Endothelial cell (in vitro differentiated cells): ENCODE measurements around the gene PLD1. TPM values are rescaled to one million over a fixed set of nuclear protein-coding genes. Genes with fewer than 3 reads are reported as not detected.
"Not testable (repeated sequence)": the region's sequence is repeated elsewhere in the genome, so short reads cannot be mapped to it uniquely, and the experiment has no call there.

ENCODE experiments used
- DNase-seq: peaks from one replicate; pipeline ENCODE4 v3.0.0; 2021; ENCODE audit warnings: low spot score
- H3K27ac Mint-ChIP-seq: one replicate; pipeline ENCODE4 v1.8.0; 2021; ENCODE audit warnings: mixed read lengths, inconsistent platforms; ENCODE audit not compliant: unreplicated experiment
- H3K27me3 Mint-ChIP-seq: one replicate; pipeline ENCODE4 v1.8.0; 2021; ENCODE audit warnings: mild to moderate bottlenecking, moderate library complexity, mixed read lengths, inconsistent platforms; ENCODE audit not compliant: unreplicated experiment
- H3K36me3 Mint-ChIP-seq: one replicate; pipeline ENCODE4 v1.8.0; 2021; ENCODE audit warnings: mild to moderate bottlenecking, low read depth, mixed read lengths, inconsistent platforms; ENCODE audit not compliant: unreplicated experiment
- H3K4me1 Mint-ChIP-seq: one replicate; pipeline ENCODE4 v1.8.0; 2021; ENCODE audit warnings: mild to moderate bottlenecking, mixed read lengths, inconsistent platforms; ENCODE audit not compliant: unreplicated experiment
- H3K4me3 Mint-ChIP-seq: one replicate; pipeline ENCODE4 v1.8.0; 2021; ENCODE audit warnings: mild to moderate bottlenecking, mixed read lengths, inconsistent platforms; ENCODE audit not compliant: unreplicated experiment
- H3K9me3 Mint-ChIP-seq: one replicate; pipeline ENCODE4 v1.8.0; 2021; ENCODE audit warnings: mixed read lengths, inconsistent platforms; ENCODE audit not compliant: unreplicated experiment
- total RNA-seq: library from RNA; stranded (reverse); fragmentation: NEBNext Ultra II Directional; extraction: Animal tissue kit (Norgen Biotek cat#: 25700); gene quantifications from one replicate; pipeline ENCODE4 v1.2.1, GENCODE V29; 2021; ENCODE audit not compliant: unreplicated experiment
- TF ChIP-seq, protein P1 (sequence below): fragments of 200-600 bp; sonication (generic); IDR thresholded peaks from one replicate; pipeline ENCODE4 v1.5.0; 2021; ENCODE audit warnings: antibody characterized with exemption; ENCODE audit not compliant: unreplicated experiment

Gene PLD1
- total RNA-seq, 1 donor from 2014 or later: 61.5 TPM

DNA sequence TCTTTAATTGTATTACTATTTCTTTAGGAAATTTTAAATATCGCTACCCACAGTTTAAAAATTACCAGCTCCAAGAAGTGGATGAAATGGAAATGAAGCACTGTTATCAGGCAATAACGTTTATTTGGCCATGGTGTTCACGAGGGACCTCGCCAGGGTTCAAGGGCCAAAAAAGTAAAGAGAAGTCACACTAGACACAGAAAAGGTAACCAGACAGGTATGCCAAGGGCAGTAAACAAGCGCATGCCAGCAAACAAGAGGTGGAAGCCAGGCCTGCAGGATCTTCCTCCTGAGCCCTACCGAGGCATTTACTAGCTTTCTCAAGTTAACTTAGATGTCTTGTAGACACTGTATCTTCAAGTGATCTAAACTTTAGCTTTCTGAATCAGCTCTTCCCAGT is 113.5 kb downstream of the PLD1 start:
- Mint-ChIP-seq H3K27me3 (peaks cover 8% of the 10 kb centered on the region), H3K27ac (no peak overlapping the region), H3K9me3 (no peaks in the 10 kb centered on the region), H3K4me3 (no peak overlapping the region), H3K36me3 (peaks cover 31% of the 10 kb centered on the region), H3K4me1 (no peaks in the 10 kb centered on the region)
- TF ChIP-seq, protein P1, sequence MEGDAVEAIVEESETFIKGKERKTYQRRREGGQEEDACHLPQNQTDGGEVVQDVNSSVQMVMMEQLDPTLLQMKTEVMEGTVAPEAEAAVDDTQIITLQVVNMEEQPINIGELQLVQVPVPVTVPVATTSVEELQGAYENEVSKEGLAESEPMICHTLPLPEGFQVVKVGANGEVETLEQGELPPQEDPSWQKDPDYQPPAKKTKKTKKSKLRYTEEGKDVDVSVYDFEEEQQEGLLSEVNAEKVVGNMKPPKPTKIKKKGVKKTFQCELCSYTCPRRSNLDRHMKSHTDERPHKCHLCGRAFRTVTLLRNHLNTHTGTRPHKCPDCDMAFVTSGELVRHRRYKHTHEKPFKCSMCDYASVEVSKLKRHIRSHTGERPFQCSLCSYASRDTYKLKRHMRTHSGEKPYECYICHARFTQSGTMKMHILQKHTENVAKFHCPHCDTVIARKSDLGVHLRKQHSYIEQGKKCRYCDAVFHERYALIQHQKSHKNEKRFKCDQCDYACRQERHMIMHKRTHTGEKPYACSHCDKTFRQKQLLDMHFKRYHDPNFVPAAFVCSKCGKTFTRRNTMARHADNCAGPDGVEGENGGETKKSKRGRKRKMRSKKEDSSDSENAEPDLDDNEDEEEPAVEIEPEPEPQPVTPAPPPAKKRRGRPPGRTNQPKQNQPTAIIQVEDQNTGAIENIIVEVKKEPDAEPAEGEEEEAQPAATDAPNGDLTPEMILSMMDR: no peak
- DNase-seq: no peak

DNA sequence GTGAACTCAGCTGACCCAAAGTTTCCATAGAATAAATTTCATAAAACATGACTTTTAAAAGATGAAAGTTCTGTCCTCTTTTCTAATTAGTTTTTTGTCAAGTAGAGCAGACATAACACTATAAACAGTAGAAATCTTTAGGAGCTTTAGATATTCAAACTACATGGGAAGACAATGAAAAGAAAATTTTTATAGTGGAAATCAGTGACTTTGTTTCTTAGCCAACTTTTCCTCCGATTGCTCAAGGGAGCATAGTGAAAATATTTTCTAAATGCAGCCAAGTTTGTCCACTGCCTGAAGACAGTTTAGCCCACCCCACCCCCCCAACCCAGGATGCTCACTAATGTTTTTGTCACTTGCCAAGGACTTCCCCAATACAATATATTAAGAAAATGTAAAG is 114.9 kb downstream of the PLD1 start:
- Mint-ChIP-seq H3K27me3 (peaks cover 8% of the 10 kb centered on the region), H3K9me3 (no peaks in the 10 kb centered on the region), H3K36me3 (peaks cover 38% of the 10 kb centered on the region), H3K27ac (no peak overlapping the region), H3K4me1 (no peaks in the 10 kb centered on the region), H3K4me3 (no peak overlapping the region)
- TF ChIP-seq, protein P1: no peak
- DNase-seq: no peak

DNA sequence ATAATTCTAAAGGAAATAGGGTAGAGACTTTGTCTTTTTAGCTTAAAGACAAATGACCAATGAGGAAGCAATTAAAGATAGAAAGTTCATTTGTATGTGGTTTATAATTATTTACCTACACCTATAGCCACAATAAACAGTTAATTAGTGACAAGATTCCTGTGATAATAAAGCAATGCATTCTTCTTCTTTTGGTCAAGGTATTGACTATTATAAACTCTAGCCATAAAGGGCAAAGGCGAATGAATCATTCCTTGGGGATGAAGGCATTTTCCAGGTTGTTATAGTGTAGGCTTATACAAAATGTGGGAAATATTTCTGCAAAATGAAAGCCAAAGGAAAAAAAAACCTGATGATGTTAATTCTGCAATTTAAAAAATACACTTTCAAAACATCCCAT is 115.4 kb downstream of the PLD1 start:
- Mint-ChIP-seq H3K27ac (no peak overlapping the region), H3K36me3 (peaks cover 36% of the 10 kb centered on the region), H3K4me3 (no peak overlapping the region), H3K9me3 (no peaks in the 10 kb centered on the region), H3K27me3 (peaks cover 5% of the 10 kb centered on the region), H3K4me1 (no peaks in the 10 kb centered on the region)
- TF ChIP-seq, protein P1: no peak
- DNase-seq: no peak

DNA sequence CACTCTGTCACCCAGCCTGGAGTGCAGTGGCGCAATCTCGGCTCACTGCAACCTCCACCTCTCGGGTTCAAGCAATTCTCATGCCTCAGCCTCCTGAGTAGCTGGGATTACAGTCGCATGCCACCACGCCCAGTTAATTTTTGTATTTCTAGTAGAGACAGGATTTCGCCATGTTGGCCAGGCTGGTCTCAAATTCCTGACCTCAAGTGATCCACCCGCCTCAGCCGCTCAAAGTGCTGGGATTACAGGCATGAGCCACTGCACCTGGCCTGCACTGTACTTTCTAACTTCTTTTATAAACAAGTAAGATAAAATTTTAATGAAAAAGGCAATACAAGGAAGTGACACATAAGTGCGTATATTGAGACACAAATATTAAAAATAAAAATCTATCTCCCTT is 117.7 kb downstream of the PLD1 start:
- H3K9me3 Mint-ChIP-seq, H3K27me3 Mint-ChIP-seq, DNase-seq, H3K4me1 Mint-ChIP-seq, H3K27ac Mint-ChIP-seq, H3K4me3 Mint-ChIP-seq: not testable (repeated sequence)
- H3K36me3 Mint-ChIP-seq: peaks cover 27% of the 10 kb centered on the region

DNA sequence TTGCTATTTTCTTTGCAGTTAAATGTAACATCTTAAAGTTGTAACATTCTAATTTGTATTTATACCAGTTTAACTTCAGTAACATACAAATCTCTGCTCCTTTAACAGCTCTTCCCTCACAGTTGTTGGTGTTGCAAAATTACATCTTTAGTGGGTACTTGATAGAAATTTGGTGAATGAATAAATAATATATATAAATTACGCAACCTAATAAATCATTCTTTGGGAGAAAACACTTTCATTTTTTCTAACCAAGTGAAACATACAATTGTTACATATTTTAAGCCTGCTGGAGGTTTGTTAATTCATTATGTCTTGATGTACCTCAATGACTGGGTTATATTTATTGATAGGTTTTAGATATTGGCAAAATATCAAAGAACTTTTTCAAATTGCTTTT is 118.8 kb downstream of the PLD1 start:
- Mint-ChIP-seq H3K9me3 (no peaks in the 10 kb centered on the region), H3K36me3 (peaks cover 18% of the 10 kb centered on the region), H3K27ac (no peak overlapping the region), H3K4me3 (no peak overlapping the region), H3K27me3 (no peaks in the 10 kb centered on the region), H3K4me1 (no peaks in the 10 kb centered on the region)
- TF ChIP-seq, protein P1: no peak
- DNase-seq: no peak

DNA sequence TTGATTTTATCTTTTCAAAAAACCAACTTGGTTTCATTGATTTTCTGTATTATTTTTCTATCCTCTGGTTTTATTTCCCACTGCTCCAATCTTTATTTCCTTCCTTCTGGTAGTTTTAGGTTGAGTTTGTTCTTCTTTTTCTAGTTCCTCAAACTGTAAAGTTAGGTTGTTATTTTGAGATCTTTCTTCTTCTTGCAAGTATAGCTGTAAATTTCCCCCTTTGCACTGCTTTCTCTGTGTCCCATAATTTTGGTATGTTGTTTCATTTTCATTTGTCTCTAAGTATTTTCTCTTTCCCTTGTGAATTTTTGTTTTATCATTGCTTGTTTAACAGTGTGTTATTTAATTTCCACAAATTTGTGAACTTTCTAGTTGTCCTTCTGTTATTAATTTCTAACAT is 120.0 kb downstream of the PLD1 start:
- no peak overlapping the region for H3K27ac Mint-ChIP-seq
- H3K9me3 Mint-ChIP-seq: no peaks in the 10 kb centered on the region
- no peaks in the 10 kb centered on the region for H3K4me1 Mint-ChIP-seq
- H3K36me3 Mint-ChIP-seq: peaks cover 22% of the 10 kb centered on the region
- H3K27me3 Mint-ChIP-seq: no peaks in the 10 kb centered on the region
- DNase-seq: no peak
- H3K4me3 Mint-ChIP-seq: no peak overlapping the region
- TF ChIP-seq, protein P1: no peak
